SK-N-SH treated with all-trans-retinoic acid at 6 μM for 48 hours (cell line): Measurements from ENCODE around the gene PRKAR1B.

ENCODE experiments used
- CREB5 ChIP-seq: fragments of 250-450 bp; sonication (Bioruptor Pico); IDR thresholded peaks from 2 replicates; pipeline ENCODE4 v1.5.1; 2020; ENCODE audit warnings: low read depth, mild to moderate bottlenecking, moderate library complexity
- CSDC2 ChIP-seq: fragments of 250-450 bp; sonication (Bioruptor Pico); IDR thresholded peaks from 2 replicates; pipeline ENCODE4 v1.5.0; 2020; ENCODE audit warnings: mild to moderate bottlenecking, moderate library complexity
- CSRNP3 ChIP-seq: fragments of 250-450 bp; sonication (Bioruptor Pico); IDR thresholded peaks from 2 replicates; pipeline ENCODE4 v1.5.1; 2021; ENCODE audit warnings: mild to moderate bottlenecking, moderate library complexity
- ISL1 ChIP-seq: fragments of 250-450 bp; sonication (Bioruptor Pico); IDR thresholded peaks from 2 replicates; pipeline ENCODE4 v2.1.2; 2022; ENCODE audit warnings: mild to moderate bottlenecking, moderate library complexity
- PATZ1 ChIP-seq: fragments of 250-450 bp; sonication (Bioruptor Pico); IDR thresholded peaks from 2 replicates; pipeline ENCODE4 v1.8.0; 2020; ENCODE audit warnings: mild to moderate bottlenecking, moderate library complexity, borderline replicate concordance
- POU6F1 ChIP-seq: fragments of 250-450 bp; sonication (Bioruptor Pico); IDR thresholded peaks from 2 replicates; pipeline ENCODE4 v1.8.0; 2021; ENCODE audit warnings: low read depth, mild to moderate bottlenecking, moderate library complexity, borderline replicate concordance
- SNAI2 ChIP-seq: fragments of 250-450 bp; sonication (Bioruptor Pico); IDR thresholded peaks from 2 replicates; pipeline ENCODE4 v1.5.0; 2020; ENCODE audit warnings: mild to moderate bottlenecking, moderate library complexity
- ZFP3 ChIP-seq: fragments of 250-450 bp; sonication (Bioruptor Pico); IDR thresholded peaks from 2 replicates; pipeline ENCODE4 v1.5.0; 2020; ENCODE audit warnings: mild to moderate bottlenecking, moderate library complexity
- ZFP30 ChIP-seq: fragments of 450-650 bp; formaldehyde crosslinking; IDR thresholded peaks from 2 replicates; pipeline ENCODE4 v1.5.0; 2022; ENCODE audit warnings: mild to moderate bottlenecking, moderate library complexity
- ZNF8 ChIP-seq: fragments of 450-650 bp; formaldehyde crosslinking; IDR thresholded peaks from 2 replicates; pipeline ENCODE4 v1.5.0; 2020; ENCODE audit warnings: mild to moderate bottlenecking, moderate library complexity

- TF ChIP-seq PATZ1 (CRISPR knock-in tag) (no peak), ZFP3 (CRISPR knock-in tag) (no peak), ZFP30 (CRISPR knock-in tag) (no peak), SNAI2 (CRISPR knock-in tag) (no peak), CREB5 (CRISPR knock-in tag) (no peak), ISL1 (CRISPR knock-in tag) (no peak), CSRNP3 (CRISPR knock-in tag) (no peak), CSDC2 (CRISPR knock-in tag) (no peak), POU6F1 (CRISPR knock-in tag) (no peak), ZNF8 (CRISPR knock-in tag) (no peak)
These were observed 23.2 kb upstream of the PRKAR1B start for GRCh38 chr7:750111-750905.
